NCI-H146 (cell line): ENCODE data around the gene DHDH.

Source experiments
- DNase-seq: peaks from one replicate; lab custom pipeline; 2025; lab: John Stamatoyannopoulos, UW

The DHDH gene

GRCh38 chr19:48992581-48993174 lies 59.2 kb downstream of the DHDH start:
- peak; percentile 49 for DNase-seq

GRCh38 chr19:48993175-48994034 lies 59.9 kb downstream of the DHDH start, which contains the start of the genes GYS1 and RUVBL2:
Gene GYS1, minus strand, starts transcription at chr19:48993309. Its CDS starts 197 bp downstream, at chr19:48993112.
Gene RUVBL2, plus strand, starts transcription at chr19:48993887. Its CDS starts 25 bp downstream, at chr19:48993912.
- DNase-seq: peak; percentile 100

DNA sequence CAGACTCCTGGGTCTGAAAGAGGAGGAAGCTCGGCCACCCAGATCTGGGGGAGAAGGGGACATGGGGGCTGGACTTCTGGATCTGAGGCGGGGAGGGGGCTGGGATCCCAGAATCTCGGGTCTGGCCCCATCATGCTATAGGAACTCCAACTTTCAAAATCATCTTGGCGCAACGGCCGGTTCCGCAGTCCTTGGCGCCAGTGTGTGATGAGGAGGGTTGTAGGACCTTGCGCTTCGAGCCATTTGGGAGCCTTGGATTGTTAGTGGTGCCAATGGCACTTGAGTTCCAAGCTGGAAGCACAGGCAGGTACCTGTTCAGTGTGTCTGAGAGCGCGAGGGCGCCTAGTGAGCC lies 60.5 kb downstream of the DHDH start:
- no peak for DNase-seq
